ENCODE measurements around the gene PANX1.
A peak's percentile ranks its signal among the peaks of the same experiment; 100 is the strongest.

The PANX1 gene

GRCh38 chr11:94132823-94133408 lies 4.3 kb downstream of the PANX1 start:
- Histone ChIP-seq H4K20me1 (ENCODE audit: control insufficient read depth, insufficient read depth, low read depth, low read length) (peaks cover 5% of the 10 kb centered on the region; the same call in 1 of the 2 replicates), H3K9me2 (replicated peaks; ENCODE audit: control insufficient read depth, low read length) (no peaks in the 10 kb centered on the region), H3K27ac (ENCODE audit: low read depth, low read length) (no peak overlapping the region), H3K27me3 (ENCODE audit: control insufficient read depth, low read length) (no peaks in the 10 kb centered on the region), H3F3A (ENCODE audit: control insufficient read depth, insufficient read depth) (no peaks in the 10 kb centered on the region), H3K4me3 (ENCODE audit: low read length) (no peak overlapping the region), H3K79me2 (ENCODE audit: control insufficient read depth, low read length) (peaks cover 78% of the 10 kb centered on the region), H3K4me1 (ENCODE audit: control insufficient read depth, low read length) (peaks cover 39% of the 10 kb centered on the region), H3K36me3 (ENCODE audit: control insufficient read depth, low read length) (no peaks in the 10 kb centered on the region), H3K4me2 (ENCODE audit: low read length) (no peak overlapping the region), H3K9me3 (ENCODE audit: control insufficient read depth, insufficient read depth, low read length) (no peaks in the 10 kb centered on the region)
- TF ChIP-seq CTCF (IDR thresholded peaks at IDR 0.05; ENCODE audit: low read depth, low read length, poor library complexity, severe bottlenecking) = no peak
- TF ChIP-seq EZH2phosphoT487 (IDR thresholded peaks at IDR 0.05; ENCODE audit: borderline replicate concordance, low read length) = no peak

- Histone ChIP-seq H3K4me3 (ENCODE audit: low read length) (no peak overlapping the region), H3K36me3 (ENCODE audit: control insufficient read depth, low read length) (no peaks in the 10 kb centered on the region), H3K27me3 (ENCODE audit: control insufficient read depth, low read length) (no peaks in the 10 kb centered on the region), H3F3A (ENCODE audit: control insufficient read depth, insufficient read depth) (no peaks in the 10 kb centered on the region), H3K4me2 (ENCODE audit: low read length) (no peak overlapping the region), H4K20me1 (ENCODE audit: control insufficient read depth, insufficient read depth, low read depth, low read length) (peaks cover 5% of the 10 kb centered on the region; the same call in 1 of the 2 replicates), H3K9me3 (ENCODE audit: control insufficient read depth, insufficient read depth, low read length) (no peaks in the 10 kb centered on the region), H3K79me2 (ENCODE audit: control insufficient read depth, low read length) (peaks cover 86% of the 10 kb centered on the region), H3K4me1 (ENCODE audit: control insufficient read depth, low read length) (peaks cover 35% of the 10 kb centered on the region), H3K27ac (ENCODE audit: low read depth, low read length) (no peak overlapping the region), H3K9me2 (replicated peaks; ENCODE audit: control insufficient read depth, low read length) (no peaks in the 10 kb centered on the region)
- TF ChIP-seq CTCF (IDR thresholded peaks at IDR 0.05; ENCODE audit: low read depth, low read length, poor library complexity, severe bottlenecking) (no peak), EZH2phosphoT487 (IDR thresholded peaks at IDR 0.05; ENCODE audit: borderline replicate concordance, low read length) (no peak)
Observed at GRCh38 chr11:94133752-94134151, 5.1 kb downstream of the PANX1 start.

- Histone ChIP-seq H3K4me1 (ENCODE audit: control insufficient read depth, low read length) (peaks cover 29% of the 10 kb centered on the region), H3K27ac (ENCODE audit: low read depth, low read length) (no peak overlapping the region), H3K79me2 (ENCODE audit: control insufficient read depth, low read length) (peaks cover 83% of the 10 kb centered on the region)
Observed at GRCh38 chr11:94134651-94135512, 6.2 kb downstream of the PANX1 start.

More at GRCh38 chr11:94134651-94135512, 6.2 kb downstream of the PANX1 start:
- Histone ChIP-seq H4K20me1 (ENCODE audit: control insufficient read depth, insufficient read depth, low read depth, low read length) (peaks cover 5% of the 10 kb centered on the region; the same call in 1 of the 2 replicates), H3K4me2 (ENCODE audit: low read length) (peak overlapping the region; percentile 52), H3K9me3 (ENCODE audit: control insufficient read depth, insufficient read depth, low read length) (no peaks in the 10 kb centered on the region), H3K27me3 (ENCODE audit: control insufficient read depth, low read length) (no peaks in the 10 kb centered on the region), H3K4me3 (ENCODE audit: low read length) (no peak overlapping the region), H3K9me2 (replicated peaks; ENCODE audit: control insufficient read depth, low read length) (no peaks in the 10 kb centered on the region), H3K36me3 (ENCODE audit: control insufficient read depth, low read length) (no peaks in the 10 kb centered on the region), H3F3A (ENCODE audit: control insufficient read depth, insufficient read depth) (no peaks in the 10 kb centered on the region)
- TF ChIP-seq CTCF (IDR thresholded peaks at IDR 0.05; ENCODE audit: low read depth, low read length, poor library complexity, severe bottlenecking) (no peak), EZH2phosphoT487 (IDR thresholded peaks at IDR 0.05; ENCODE audit: borderline replicate concordance, low read length) (no peak)

All from DOHH2 (cell line).